ENCODE results near the gene PSME4. TPM values are rescaled to one million over a fixed set of nuclear protein-coding genes. Genes with fewer than 3 reads are reported as not detected.
"Not testable (repeated sequence)": the region's sequence is repeated elsewhere in the genome, so short reads cannot be mapped to it uniquely, and the experiment has no call there.

The PSME4 gene
- total RNA-seq, 1 experiment from 2014 or later, result 33.5 TPM

- DNase-seq (ENCODE audit: low read depth), result no peak
Observed at GRCh38 chr2:53964987-53965687, 5.7 kb downstream of the PSME4 start.

DNA sequence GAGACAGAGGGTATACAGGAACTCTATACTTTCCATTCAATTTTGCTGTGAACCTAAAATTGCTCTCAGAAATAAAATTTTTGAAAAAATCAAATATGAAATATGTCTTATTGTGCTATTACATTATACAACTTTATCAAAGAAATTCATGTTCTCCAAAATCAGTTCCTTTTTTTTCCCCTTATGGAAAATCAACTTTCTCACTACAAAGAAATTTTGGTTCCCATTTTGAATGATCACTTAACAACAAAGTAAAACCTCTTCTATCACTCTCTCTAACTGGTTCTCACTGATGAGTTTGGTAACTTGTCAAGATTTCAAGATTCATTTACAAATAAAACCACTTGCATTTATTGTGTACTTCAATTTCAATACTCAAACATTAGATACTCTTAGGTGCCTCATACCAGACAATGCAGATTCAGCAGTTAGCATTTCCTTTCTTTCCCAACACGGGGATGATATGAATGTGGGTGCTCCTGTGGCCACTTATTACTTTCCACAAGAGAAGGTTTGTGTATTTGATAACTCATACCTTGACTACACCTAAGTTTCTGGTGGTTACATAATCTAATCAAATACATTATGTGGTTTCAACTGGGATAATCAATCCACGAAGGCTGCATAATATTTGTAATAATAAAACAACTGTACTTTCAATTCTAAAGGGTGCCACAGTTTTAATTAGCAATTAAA, 6.4 kb downstream of the PSME4 start:
- DNase-seq (ENCODE audit: low read depth), result no peak

GRCh38 chr2:53961478-53962216, 9.1 kb downstream of the PSME4 start:
- not testable (repeated sequence) for DNase-seq (ENCODE audit: low read depth)

DNA sequence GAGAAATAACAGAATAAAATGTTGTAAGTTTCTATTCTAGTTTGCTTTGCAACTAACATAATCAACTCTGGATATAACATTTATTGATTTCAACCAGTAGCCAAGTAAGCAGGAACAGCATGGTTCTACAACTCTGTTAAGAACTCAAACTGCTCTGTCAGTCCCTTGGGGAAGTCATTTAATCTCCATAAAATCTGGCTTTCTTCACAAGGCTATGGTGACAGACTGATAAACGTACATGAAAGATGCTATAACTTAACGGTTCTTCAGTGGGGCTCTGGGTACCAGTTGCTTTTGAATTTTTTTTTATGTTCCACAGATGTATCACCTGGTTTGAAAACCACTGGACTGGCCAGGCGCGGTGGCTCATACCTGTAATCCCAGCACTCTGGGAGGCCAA, 10.3 kb downstream of the PSME4 start:
- DNase-seq (ENCODE audit: low read depth), result no peak

- no peak for DNase-seq (ENCODE audit: low read depth)
Observed at GRCh38 chr2:53958443-53958842, 12.3 kb downstream of the PSME4 start.

- DNase-seq (ENCODE audit: low read depth), result no peak
Observed at GRCh38 chr2:53952519-53952918, 18.3 kb downstream of the PSME4 start.

DNA sequence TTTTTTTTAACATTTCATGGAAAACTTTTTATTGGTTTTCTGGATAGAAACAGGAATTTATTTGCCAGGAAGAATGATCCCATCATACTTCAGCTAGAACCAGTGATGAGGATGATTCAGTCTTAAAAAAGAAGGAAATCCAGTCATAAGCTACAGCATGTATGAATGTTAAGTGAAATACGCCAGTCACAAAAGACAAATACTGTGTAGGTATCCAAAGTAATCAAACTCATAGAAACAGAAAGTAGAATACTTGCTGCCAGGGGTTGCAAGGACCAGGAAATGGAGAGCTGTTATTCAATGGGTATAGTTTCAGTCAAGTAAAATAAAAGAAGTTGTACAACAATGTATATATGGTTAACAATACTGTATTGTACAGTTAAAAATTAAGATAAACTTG, 21.3 kb downstream of the PSME4 start:
- DNase-seq (ENCODE audit: low read depth), result no peak

DNA sequence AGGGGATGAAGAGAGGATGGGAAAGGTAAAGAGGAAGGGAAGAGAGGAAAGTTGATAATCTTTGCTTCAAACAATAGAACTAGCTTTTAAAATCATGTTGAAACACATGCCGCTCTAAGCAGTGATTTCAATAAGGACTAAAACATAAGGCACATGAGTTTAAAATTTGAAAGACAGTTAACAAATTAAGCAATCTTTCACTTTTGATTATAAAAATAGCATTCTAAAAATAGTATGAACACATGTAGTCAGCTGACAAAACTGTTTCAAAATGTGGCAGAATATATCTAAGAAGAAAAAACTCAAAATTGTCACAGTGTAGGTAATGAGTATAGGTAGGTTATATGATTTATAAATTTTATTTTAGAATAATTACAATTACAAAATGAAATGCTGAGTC, 25.3 kb downstream of the PSME4 start:
- DNase-seq (ENCODE audit: low read depth), result no peak

DNA sequence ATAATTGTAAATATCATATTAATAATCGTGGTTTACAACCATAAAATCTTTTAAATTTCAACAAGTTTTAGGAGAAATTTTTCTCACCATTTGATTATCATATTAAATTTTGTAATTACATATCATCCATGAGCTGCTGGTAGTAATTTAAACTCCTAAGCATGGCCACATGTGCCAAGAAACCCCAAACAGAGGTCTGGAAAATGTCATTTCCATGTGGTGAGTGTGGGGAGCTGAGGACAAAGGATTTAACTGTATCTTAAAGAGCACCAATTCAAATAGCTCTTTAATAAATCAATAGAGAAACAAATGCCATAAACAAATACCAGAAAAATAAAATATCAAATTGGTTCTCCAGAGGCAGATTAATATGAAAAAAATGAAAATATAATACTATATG, 26.3 kb downstream of the PSME4 start:
- no peak for DNase-seq (ENCODE audit: low read depth)

- DNase-seq (ENCODE audit: low read depth), result no peak
Observed at GRCh38 chr2:53942280-53942679, 28.5 kb downstream of the PSME4 start.

GRCh38 chr2:53941749-53942148, 29.0 kb downstream of the PSME4 start:
- DNase-seq (ENCODE audit: low read depth), result no peak

DNA sequence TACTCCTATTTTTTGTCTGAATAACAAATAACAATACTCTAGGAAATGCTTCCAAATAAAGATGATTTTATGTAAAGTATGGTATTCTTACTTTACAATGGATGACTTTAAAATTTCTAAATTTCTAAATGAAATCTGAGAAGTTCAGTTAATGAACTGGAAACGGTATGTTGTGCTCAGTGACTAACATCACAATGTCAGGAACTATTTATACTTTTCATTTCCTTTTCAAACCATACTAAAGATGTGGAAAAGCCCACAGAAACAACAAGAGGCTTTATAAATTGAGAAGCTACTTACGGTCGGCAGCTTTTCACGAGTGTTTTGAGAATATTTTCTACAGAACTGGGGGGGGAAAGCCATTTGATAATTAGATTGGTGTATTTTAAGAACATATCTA, 31.1 kb downstream of the PSME4 start:
- peak; percentile 6 for DNase-seq (ENCODE audit: low read depth)

GRCh38 chr2:53938904-53939303, 31.9 kb downstream of the PSME4 start:
- DNase-seq (ENCODE audit: low read depth), result no peak

DNA sequence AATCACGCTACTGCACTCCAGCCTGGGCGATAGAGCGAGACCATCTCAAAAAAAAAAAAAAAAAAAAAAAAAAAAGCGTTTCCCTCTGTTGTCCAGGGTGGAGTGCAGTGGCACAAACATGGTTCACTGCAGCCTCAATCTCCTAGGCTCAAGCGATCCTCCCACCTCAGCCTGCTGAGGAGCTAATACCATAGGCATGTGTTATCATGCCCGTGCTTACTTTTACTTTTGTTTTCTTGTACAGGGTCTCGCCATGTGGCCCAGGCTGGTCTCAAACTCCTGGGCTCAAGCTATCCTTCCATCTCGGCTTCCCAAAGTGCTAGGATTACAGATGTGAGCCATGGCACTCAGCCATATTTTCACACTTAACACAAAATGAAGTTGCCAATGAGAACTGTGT, 37.5 kb downstream of the PSME4 start:
- DNase-seq (ENCODE audit: low read depth), result no peak

- peak; percentile 9 for DNase-seq (ENCODE audit: low read depth)
Observed at GRCh38 chr2:53926321-53926720, 44.5 kb downstream of the PSME4 start.

DNA sequence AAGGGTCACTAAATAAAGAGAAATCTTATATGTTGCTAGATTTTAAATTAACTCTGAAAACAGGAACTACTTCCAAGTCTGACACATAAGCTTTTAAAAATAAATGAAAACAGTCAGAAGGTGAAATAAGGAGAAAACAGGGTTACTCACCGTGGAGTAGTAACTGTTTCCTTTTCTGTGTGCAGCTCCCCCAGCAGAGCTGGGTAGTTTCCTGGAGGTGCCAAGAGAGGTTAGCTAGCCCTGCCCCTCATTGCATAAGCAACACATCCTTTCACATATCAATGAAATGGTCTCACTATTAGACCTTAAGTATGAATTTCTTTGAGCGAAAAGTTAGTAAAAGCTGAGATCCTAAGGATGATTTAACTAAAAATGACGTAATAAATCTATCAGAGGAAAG, 57.1 kb downstream of the PSME4 start:
- peak; percentile 37 for DNase-seq (ENCODE audit: low read depth)

- DNase-seq (ENCODE audit: low read depth), result peak; percentile 3
Observed at GRCh38 chr2:53911434-53912189, 59.2 kb downstream of the PSME4 start.

DNA sequence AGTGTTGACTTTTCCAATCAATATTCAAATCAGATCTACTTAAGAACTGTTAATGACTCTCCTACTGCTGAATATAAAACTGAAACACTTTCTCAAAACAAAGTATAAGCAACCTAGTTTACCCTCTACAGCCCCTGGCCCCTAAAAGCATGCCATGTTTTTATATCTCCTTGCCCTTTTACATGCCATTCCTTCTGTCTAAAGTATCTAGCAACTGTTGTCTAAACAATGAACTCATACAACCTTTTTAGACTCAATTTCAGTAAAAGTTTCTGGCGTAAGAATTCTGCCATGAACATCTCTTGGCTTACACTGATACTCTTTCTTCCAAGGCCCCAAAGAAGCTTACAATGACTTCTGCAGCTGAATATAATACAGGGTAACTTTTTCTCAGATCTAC, 63.2 kb downstream of the PSME4 start:
- DNase-seq (ENCODE audit: low read depth), result no peak

DNA sequence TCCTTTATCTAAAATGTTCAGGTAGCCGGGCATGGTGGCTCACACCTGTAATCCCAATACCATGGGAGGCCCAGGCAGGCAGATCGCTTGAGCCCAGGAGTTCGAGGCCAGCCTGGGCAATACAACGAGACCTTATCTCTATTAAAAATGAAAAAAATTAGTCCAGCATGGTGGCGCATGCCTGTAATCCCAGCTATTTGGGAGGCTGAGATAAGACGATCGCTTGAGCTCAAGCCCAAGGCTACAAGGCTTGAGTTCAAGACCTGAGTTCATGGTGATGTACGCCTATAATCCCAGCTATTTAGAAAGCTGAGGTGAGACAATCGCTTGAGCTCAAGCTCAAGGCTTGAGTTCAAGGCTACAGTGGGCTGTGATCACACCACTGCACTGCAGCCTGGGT, 65.4 kb downstream of the PSME4 start:
- DNase-seq (ENCODE audit: low read depth), result no peak

GRCh38 chr2:53903011-53903410, 67.8 kb downstream of the PSME4 start:
- no peak for DNase-seq (ENCODE audit: low read depth)

GRCh38 chr2:53901192-53901591, 69.6 kb downstream of the PSME4 start:
- no peak for DNase-seq (ENCODE audit: low read depth)

DNA sequence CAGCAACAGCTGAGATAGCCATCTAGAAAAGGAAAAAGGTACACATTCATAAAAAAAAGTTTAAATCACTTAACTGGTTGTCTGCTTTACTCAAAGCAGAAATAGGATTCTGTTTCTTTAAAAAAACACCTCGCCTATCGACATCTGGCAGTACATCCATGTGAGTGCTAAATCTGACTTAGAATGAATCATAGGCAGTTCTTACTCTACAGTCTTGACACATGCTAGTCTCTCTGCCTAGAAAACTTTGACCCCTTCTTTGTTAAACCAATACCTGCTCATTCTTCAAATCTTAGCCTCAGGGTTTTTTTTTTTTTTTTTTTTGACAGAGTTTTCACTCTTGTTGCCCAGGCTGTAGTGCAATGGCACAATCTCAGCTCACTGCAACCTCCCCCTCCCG, 73.9 kb downstream of the PSME4 start:
- DNase-seq (ENCODE audit: low read depth), result peak; percentile 82

All from LHCN-M2 (cell line).